ENCODE measurements around the gene MAP3K9.

The MAP3K9 gene

GRCh38 chr14:70685474-70686197, 123.7 kb downstream of the MAP3K9 start:
- DNase-seq = no peak

- no peak for DNase-seq
Observed at GRCh38 chr14:70683983-70684382, 125.3 kb downstream of the MAP3K9 start.

- DNase-seq = no peak
Observed at GRCh38 chr14:70680748-70681147, 128.6 kb downstream of the MAP3K9 start.

GRCh38 chr14:70677341-70677740, 132.0 kb downstream of the MAP3K9 start:
- no peak for DNase-seq

All from NCI-H1105 (cell line).